VCaP (cell line): ENCODE measurements around the gene RIMBP3B.
"Not testable (repeated sequence)": the region's sequence is repeated elsewhere in the genome, so short reads cannot be mapped to it uniquely, and the experiment has no call there.

ENCODE experiments used
- H3K27ac ChIP-seq: fragments of 450-650 bp; 2 replicates; pipeline ENCODE4 v1.5.1; 2017

RIMBP3B gene

GRCh38 chr22:21418974-21419638 lies 35.6 kb downstream of the RIMBP3B start:
- H3K27ac ChIP-seq, result not testable (repeated sequence)

- not testable (repeated sequence) for H3K27ac ChIP-seq
Observed at GRCh38 chr22:21420180-21420763, 36.7 kb downstream of the RIMBP3B start.

- H3K27ac ChIP-seq, result not testable (repeated sequence)
Observed at GRCh38 chr22:21424084-21424709, 40.6 kb downstream of the RIMBP3B start.

GRCh38 chr22:21434378-21435233 lies 51.1 kb downstream of the RIMBP3B start:
- H3K27ac ChIP-seq, result not testable (repeated sequence)

- not testable (repeated sequence) for H3K27ac ChIP-seq
Observed at GRCh38 chr22:21435998-21436810, 52.7 kb downstream of the RIMBP3B start.

GRCh38 chr22:21438013-21438412 lies 54.5 kb downstream of the RIMBP3B start:
- not testable (repeated sequence) for H3K27ac ChIP-seq
